ENCODE results near the gene GNPNAT1.

DNA sequence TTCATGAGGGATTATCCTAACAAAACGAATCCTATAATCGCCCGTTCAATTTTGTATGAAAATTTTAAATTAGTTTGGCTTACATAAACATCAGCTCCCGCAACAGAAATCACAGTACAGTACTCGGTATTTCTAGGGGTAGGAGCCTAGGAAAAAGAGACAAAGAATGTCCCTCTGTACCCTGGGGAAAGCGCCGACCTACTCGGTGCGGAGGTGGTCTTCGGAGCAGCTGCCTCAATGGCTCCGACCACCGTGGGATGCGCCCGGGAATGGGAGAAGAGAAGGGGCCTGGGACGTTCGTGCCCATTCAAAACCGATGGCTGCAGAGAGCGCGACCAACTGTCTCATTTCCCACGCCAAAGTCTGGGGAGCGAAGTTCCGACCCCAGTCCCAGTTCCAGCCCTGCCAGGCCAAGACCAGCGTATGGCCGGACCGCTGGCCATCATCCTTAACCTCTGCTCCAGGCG lies 618 bp downstream of the GNPNAT1 start:
- TF ChIP-seq, protein P1, sequence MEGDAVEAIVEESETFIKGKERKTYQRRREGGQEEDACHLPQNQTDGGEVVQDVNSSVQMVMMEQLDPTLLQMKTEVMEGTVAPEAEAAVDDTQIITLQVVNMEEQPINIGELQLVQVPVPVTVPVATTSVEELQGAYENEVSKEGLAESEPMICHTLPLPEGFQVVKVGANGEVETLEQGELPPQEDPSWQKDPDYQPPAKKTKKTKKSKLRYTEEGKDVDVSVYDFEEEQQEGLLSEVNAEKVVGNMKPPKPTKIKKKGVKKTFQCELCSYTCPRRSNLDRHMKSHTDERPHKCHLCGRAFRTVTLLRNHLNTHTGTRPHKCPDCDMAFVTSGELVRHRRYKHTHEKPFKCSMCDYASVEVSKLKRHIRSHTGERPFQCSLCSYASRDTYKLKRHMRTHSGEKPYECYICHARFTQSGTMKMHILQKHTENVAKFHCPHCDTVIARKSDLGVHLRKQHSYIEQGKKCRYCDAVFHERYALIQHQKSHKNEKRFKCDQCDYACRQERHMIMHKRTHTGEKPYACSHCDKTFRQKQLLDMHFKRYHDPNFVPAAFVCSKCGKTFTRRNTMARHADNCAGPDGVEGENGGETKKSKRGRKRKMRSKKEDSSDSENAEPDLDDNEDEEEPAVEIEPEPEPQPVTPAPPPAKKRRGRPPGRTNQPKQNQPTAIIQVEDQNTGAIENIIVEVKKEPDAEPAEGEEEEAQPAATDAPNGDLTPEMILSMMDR (IDR thresholded peaks at IDR 0.05; ENCODE audit: low read length): no peak
- TF ChIP-seq EZH2 (IDR thresholded peaks at IDR 0.05; ENCODE audit: borderline replicate concordance, low read length): no peak
